Retina (tissue), 1 donor: Measurements from ENCODE around the gene FAU.

ENCODE experiments used
- DNase-seq: peaks from one replicate; pipeline ENCODE4 v3.0.0-alpha.2; 2016

The FAU gene

GRCh38 chr11:65107078-65107477, 14.9 kb downstream of the FAU start:
- DNase-seq: no peak

DNA sequence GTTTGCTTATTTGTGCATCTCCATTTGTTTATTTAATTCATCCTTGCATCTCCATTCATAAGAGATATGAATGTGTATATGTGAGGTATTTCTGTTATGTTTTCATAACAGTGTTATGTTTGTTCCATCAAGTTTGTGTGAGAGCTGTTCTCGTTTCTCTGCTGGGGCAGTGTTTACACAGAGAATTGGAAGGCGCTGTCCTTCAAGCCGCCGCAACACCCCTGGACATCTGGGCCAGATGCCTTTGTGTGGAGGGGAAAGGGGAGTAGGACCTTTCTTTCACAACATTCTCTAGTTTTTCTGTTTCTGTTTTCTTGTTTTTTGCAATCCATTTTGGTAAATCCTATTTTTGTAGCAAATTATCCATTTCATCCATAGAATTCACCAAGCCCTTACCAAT, 17.3 kb downstream of the FAU start:
- no peak for DNase-seq

GRCh38 chr11:65103476-65103875, 18.5 kb downstream of the FAU start:
- no peak for DNase-seq

- no peak for DNase-seq
These were observed 19.5 kb downstream of the FAU start for GRCh38 chr11:65102142-65103095.

- DNase-seq: no peak
These were observed 21.1 kb downstream of the FAU start for GRCh38 chr11:65100674-65101350.

- no peak for DNase-seq
These were observed 25.0 kb downstream of the FAU start for GRCh38 chr11:65096926-65097325.

DNA sequence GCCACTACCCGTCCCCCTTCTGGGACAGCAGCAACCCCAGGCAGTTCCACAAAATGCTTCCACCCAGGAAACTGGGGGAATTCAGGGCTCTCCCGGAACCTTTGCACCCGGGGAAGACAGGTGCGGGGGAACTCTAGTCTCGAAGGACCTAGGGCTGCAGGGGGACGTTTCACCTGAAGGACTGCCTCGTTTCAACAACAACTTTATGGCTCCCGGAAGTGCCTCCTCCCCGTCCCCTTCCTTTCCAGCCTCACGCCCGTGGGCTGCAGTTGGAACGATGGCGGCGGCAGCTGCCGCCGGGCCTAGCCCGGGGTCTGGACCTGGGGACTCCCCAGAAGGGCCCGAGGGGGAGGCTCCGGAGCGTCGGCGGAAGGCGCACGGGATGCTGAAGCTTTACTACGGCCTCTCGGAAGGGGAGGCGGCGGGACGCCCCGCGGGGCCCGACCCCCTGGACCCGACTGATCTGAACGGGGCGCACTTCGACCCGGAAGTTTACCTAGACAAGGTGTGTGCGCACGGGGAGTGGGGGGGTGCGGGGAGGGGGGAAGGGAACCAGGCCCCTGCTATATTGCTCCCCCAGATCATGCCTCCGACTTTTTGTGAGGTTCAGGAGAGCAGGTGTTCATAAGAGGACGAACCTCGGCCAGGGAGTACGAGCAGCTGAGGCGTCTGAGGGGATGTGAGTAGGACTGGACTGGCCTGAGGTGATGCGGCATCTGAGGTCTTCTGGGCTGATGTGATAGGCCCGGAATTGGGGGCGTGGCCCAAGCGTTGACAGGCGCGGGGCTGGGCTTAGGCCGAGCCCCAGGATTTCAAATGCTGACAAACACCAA, 25.7 kb downstream of the FAU start, which contains the start of gene VPS51:
TSS of gene VPS51 (plus strand) at position 241 of the 833 bp plus-strand sequence. CDS start at position 278, 37 bp downstream.
- DNase-seq: peak; percentile 98

DNA sequence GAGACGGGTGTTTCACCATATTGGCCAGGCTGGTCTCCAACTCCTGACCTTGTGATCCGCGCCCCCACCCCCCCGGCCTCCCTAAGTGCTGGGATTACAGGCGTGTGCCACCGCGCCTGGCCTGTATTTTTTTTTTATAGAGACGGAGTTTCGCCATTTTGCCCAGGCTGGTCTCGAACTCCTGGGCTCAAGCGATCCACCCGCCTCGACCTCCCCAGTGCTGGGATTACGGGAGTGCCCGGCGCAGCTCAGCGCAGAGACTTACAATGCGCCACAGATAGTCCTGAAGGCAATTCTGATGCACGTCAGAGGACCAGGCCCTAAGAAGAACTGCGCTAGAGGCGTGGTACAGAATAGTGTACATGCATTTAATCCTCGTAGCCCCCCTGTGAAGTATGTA, 26.5 kb downstream of the FAU start:
- DNase-seq: no peak

GRCh38 chr11:65090628-65091027, 31.3 kb downstream of the FAU start:
- DNase-seq: no peak

DNA sequence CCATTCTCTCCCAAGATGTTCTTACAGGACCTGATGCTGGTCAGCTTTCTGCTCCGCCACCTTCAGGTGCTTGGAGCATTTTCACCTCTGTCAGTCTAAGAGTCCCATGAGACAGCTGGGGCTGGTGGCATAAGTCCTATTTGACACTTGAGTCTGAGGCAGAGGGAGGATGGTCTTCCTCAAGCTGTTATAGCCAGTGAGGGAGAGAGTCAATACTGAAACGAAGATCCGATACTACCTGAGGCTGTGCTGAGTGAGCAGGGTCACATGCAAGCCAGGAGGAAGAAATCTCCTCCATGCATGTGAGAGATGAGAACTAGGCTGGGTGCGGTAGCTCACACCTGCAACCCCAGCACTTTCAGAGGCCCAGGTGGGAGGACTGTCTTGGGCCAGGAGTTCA, 32.3 kb downstream of the FAU start:
- no peak for DNase-seq

DNA sequence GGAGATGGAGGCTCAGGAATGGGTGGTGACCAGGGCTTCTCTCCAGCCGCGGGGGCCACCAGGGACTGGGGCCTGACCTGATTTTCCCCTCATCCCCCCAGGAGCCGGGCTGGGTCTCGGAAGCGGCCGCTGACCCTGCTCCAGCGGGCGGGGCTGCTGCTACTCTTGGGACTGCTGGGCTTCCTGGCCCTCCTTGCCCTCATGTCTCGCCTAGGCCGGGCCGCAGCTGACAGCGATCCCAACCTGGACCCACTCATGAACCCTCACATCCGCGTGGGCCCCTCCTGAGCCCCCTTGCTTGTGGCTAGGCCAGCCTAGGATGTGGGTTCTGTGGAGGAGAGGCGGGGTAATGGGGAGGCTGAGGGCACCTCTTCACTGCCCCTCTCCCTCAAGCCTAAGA, 34.1 kb downstream of the FAU start:
- DNase-seq: no peak

- no peak for DNase-seq
These were observed 34.7 kb downstream of the FAU start for GRCh38 chr11:65087216-65087615.

- no peak for DNase-seq
These were observed 35.1 kb downstream of the FAU start for GRCh38 chr11:65086809-65087208.

DNA sequence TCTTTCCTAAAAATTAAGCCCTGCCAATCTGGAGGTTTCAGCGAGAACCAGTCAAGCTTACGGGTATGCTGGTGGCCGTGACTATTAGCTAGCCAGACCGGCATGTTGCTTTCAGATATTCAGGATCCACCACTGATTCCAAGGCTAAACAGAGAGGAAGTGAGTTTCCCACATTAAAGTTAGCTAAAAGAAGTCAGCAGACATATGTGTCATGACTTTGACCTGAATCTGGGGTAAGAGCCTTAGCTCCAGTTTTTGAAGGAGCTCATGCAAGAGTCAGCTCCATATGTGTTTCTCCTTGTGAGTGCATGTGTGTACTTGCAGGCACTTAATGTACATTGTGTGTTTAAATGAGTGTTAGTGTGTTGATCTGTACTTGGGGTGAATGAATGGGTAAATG, 36.5 kb downstream of the FAU start:
- DNase-seq: no peak

- no peak for DNase-seq
These were observed 37.1 kb downstream of the FAU start for GRCh38 chr11:65084598-65085375.

GRCh38 chr11:65083834-65084597, 37.9 kb downstream of the FAU start, which contains the start of the genes CDCA5 and ZFPL1:
CDCA5 (minus strand) TSS chr11:65084040; CDS start chr11:65083978, 62 bp downstream.
ZFPL1 (plus strand) TSS chr11:65084222; CDS start chr11:65084699, 477 bp downstream.
- DNase-seq: peak; percentile 98

GRCh38 chr11:65083134-65083833, 38.6 kb downstream of the FAU start:
- DNase-seq: no peak

- DNase-seq: no peak
These were observed 43.1 kb downstream of the FAU start for GRCh38 chr11:65078786-65079342.

- DNase-seq: no peak
These were observed 43.8 kb downstream of the FAU start for GRCh38 chr11:65078151-65078550.

GRCh38 chr11:65077451-65077850, 44.5 kb downstream of the FAU start:
- DNase-seq: no peak
